Stimulated activated CD8-positive, alpha-beta memory T cell treated with anti-CD3 and anti-CD28 coated beads, Interleukin-12 subunit alpha, Interleukin-12 subunit beta, amount 100 ng/mL, for 24 hours (primary cell): ENCODE measurements around the gene HPCAL1.
A peak's percentile ranks its signal among the peaks of the same experiment; 100 is the strongest.
"Not testable (repeated sequence)": the region's sequence is repeated elsewhere in the genome, so short reads cannot be mapped to it uniquely, and the experiment has no call there.

Experiments
- DNase-seq: peaks from one replicate; pipeline ENCODE4 v3.0.0-alpha.2; 2020; ENCODE audit errors: extremely low read depth

Gene HPCAL1

GRCh38 chr2:10442469-10443126, 139.9 kb downstream of the HPCAL1 start:
- DNase-seq, result not testable (repeated sequence)

- DNase-seq, result no peak
These were observed 141.8 kb downstream of the HPCAL1 start for GRCh38 chr2:10444463-10444862.

GRCh38 chr2:10446631-10447030, 143.9 kb downstream of the HPCAL1 start:
- no peak for DNase-seq

- DNase-seq, result no peak
These were observed 144.7 kb downstream of the HPCAL1 start for GRCh38 chr2:10447300-10447894.

GRCh38 chr2:10447895-10448575, 145.3 kb downstream of the HPCAL1 start, which contains the start of gene ODC1:
ODC1 (minus strand) TSS chr2:10448327; CDS start chr2:10445032, 3,295 bp downstream.
- peak; percentile 97 for DNase-seq

- DNase-seq, result peak; percentile 87
These were observed 146.1 kb downstream of the HPCAL1 start for GRCh38 chr2:10448576-10449485.

- no peak for DNase-seq
These were observed 146.8 kb downstream of the HPCAL1 start for GRCh38 chr2:10449486-10449831.

GRCh38 chr2:10449838-10450691, 147.4 kb downstream of the HPCAL1 start:
- no peak for DNase-seq

- no peak for DNase-seq
These were observed 149.1 kb downstream of the HPCAL1 start for GRCh38 chr2:10451819-10452218.

GRCh38 chr2:10452312-10452711, 149.6 kb downstream of the HPCAL1 start:
- DNase-seq, result no peak

GRCh38 chr2:10452956-10453904, 150.5 kb downstream of the HPCAL1 start:
- DNase-seq, result no peak

GRCh38 chr2:10453905-10454298, 151.2 kb downstream of the HPCAL1 start:
- DNase-seq, result no peak

GRCh38 chr2:10454505-10454904, 151.8 kb downstream of the HPCAL1 start:
- no peak for DNase-seq

- DNase-seq, result not testable (repeated sequence)
These were observed 154.5 kb downstream of the HPCAL1 start for GRCh38 chr2:10457195-10457594.

- DNase-seq, result no peak
These were observed 155.3 kb downstream of the HPCAL1 start for GRCh38 chr2:10457846-10458598.

- no peak for DNase-seq
These were observed 157.7 kb downstream of the HPCAL1 start for GRCh38 chr2:10460366-10460796.

- DNase-seq, result no peak
These were observed 159.7 kb downstream of the HPCAL1 start for GRCh38 chr2:10462178-10463083.

GRCh38 chr2:10465910-10466309, 163.2 kb downstream of the HPCAL1 start:
- no peak for DNase-seq
